Parathyroid adenoma (tissue), 2 donors: ENCODE results near the gene PTPRD.

Experiments used
- H2AFZ ChIP-seq: fragments of 300-600 bp; sonication (generic); one replicate; pipeline ENCODE4 v1.7.0; 2017; ENCODE audit warnings: antibody characterized with exemption, mild to moderate bottlenecking
- H3K27ac ChIP-seq: fragments of 300-600 bp; sonication (generic); one replicate; pipeline ENCODE4 v1.7.0; 2017
- H3K27me3 ChIP-seq: fragments of 300-600 bp; sonication (generic); one replicate; pipeline ENCODE4 v1.7.0; 2017; ENCODE audit warnings: low read length; ENCODE audit not compliant: control insufficient read depth, insufficient read depth
- H3K36me3 ChIP-seq: fragments of 300-600 bp; sonication (generic); one replicate; pipeline ENCODE4 v1.7.0; 2017; ENCODE audit warnings: low read length; ENCODE audit not compliant: control insufficient read depth, insufficient read depth
- H3K4me1 ChIP-seq: fragments of 300-600 bp; sonication (generic); one replicate; pipeline ENCODE4 v1.7.0; 2017; ENCODE audit warnings: control low read depth
- H3K4me2 ChIP-seq: fragments of 300-600 bp; sonication (generic); one replicate; pipeline ENCODE4 v1.7.0; 2017; ENCODE audit warnings: low read length
- H3K4me3 ChIP-seq: fragments of 300-600 bp; sonication (generic); one replicate; pipeline ENCODE4 v1.7.0; 2017; ENCODE audit warnings: low read depth, low read length
- H3K79me2 ChIP-seq: fragments of 300-600 bp; sonication (generic); one replicate; pipeline ENCODE4 v1.7.0; 2017; ENCODE audit warnings: control low read depth
- H3K9ac ChIP-seq: fragments of 300-600 bp; sonication (generic); one replicate; pipeline ENCODE4 v1.7.0; 2017; ENCODE audit warnings: mild to moderate bottlenecking
- H3K9me3 ChIP-seq: fragments of 300-600 bp; sonication (generic); one replicate; pipeline ENCODE4 v1.7.0; 2017; ENCODE audit warnings: low read length; ENCODE audit not compliant: control insufficient read depth
- TF ChIP-seq, protein P1 (sequence below): fragments of 300-600 bp; sonication (generic); IDR thresholded peaks from one replicate; pipeline ENCODE4 v1.7.0; 2017; ENCODE audit warnings: antibody characterized with exemption, mild to moderate bottlenecking
- donor health status: primary hyperparathyroidism.

The PTPRD gene

DNA sequence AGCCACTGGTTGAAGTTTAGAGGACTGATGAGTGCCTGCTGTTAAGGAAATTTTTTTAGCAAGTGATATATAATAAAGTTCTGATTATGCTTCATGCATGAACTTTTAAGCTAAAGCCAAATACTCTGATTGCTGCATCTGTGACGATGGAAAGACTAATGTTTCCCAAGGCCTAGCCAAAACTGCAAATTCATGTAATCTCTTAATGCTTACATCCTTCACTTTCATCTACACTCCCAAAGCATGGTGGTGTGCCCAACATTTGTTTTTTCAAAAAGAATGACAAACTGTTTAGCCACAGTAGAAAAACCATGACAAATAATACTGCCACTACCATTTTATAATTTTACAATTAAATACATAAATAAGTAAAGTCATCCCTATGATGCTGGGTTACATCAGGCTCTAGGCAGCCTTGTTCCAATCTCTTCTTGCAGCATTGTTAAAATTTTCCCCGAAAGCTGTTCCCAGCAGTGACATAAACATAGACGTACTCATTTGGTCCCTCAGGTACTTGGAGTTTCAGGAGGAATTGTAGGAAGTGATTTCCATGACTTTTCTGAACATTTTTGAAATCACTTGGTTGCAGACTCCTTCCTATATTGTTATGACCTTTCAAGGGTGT is 2187.9 kb downstream of the PTPRD start:
- TF ChIP-seq, protein P1, sequence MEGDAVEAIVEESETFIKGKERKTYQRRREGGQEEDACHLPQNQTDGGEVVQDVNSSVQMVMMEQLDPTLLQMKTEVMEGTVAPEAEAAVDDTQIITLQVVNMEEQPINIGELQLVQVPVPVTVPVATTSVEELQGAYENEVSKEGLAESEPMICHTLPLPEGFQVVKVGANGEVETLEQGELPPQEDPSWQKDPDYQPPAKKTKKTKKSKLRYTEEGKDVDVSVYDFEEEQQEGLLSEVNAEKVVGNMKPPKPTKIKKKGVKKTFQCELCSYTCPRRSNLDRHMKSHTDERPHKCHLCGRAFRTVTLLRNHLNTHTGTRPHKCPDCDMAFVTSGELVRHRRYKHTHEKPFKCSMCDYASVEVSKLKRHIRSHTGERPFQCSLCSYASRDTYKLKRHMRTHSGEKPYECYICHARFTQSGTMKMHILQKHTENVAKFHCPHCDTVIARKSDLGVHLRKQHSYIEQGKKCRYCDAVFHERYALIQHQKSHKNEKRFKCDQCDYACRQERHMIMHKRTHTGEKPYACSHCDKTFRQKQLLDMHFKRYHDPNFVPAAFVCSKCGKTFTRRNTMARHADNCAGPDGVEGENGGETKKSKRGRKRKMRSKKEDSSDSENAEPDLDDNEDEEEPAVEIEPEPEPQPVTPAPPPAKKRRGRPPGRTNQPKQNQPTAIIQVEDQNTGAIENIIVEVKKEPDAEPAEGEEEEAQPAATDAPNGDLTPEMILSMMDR: no peak
- H3K79me2 ChIP-seq: no peaks in the 10 kb centered on the region
- H3K4me2 ChIP-seq: no peak overlapping the region
- no peak overlapping the region for H3K9ac ChIP-seq
- no peak overlapping the region for H2AFZ ChIP-seq
- H3K27me3 ChIP-seq: no peaks in the 10 kb centered on the region
- H3K4me3 ChIP-seq: no peak overlapping the region
- H3K36me3 ChIP-seq: no peaks in the 10 kb centered on the region
- H3K4me1 ChIP-seq: no peaks in the 10 kb centered on the region
- H3K9me3 ChIP-seq: no peaks in the 10 kb centered on the region
- H3K27ac ChIP-seq: no peak overlapping the region

DNA sequence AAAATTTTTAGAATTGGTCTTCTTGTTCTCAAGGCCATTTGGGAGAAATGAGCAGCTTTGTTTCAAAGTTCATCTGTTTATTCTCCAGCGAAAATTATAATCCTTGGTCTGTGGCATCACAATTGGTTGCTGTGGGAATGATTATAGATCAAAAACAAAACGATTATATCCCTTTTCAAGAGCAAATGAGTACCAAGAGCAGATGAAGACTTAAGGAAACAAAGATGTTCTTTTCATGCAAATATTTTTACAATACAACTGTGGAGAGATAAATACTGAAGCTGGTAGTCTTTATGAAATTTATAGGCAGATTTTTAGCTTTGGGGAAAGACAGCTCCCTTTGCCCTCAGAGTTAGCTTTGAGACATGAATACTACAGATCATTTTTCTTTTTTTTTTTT is 2192.4 kb downstream of the PTPRD start:
- TF ChIP-seq, protein P1: no peak
- Histone ChIP-seq H3K9ac (no peak overlapping the region), H3K4me3 (no peak overlapping the region), H3K79me2 (no peaks in the 10 kb centered on the region), H3K36me3 (no peaks in the 10 kb centered on the region), H3K27me3 (no peaks in the 10 kb centered on the region), H3K9me3 (no peaks in the 10 kb centered on the region), H3K4me1 (no peaks in the 10 kb centered on the region), H3K4me2 (no peak overlapping the region), H2AFZ (no peak overlapping the region), H3K27ac (no peak overlapping the region)

DNA sequence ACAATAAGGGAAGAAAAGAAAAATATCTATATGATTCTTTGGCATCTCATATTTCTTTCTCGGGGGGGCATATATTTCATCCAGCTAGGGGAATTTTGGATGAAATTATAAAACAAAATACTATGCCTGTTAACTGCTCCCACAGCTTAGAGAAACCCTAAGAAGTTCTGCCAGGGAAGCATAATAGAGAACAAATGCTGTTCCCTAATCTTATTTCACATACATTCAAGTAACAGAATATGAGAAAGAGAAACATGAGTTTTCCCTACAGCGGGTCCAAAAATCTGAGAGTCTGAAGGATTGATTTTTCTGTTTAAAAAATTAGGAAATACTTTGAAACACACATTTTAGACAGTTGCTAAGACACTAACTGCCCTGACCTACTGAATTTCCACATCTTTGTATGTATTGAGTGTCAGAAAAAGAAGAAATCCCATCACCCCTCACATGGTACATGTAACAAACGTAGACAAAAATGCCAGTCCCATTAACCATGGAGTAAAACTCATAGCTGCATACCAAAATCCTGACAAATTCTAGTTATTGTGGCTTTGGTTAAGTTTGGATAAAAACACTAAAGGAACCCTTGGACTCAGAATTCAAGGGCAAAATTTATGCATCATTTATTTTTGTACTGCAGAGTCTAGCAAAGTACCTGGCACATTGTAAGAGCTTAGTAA is 2193.1 kb downstream of the PTPRD start:
- Histone ChIP-seq H3K79me2 (no peaks in the 10 kb centered on the region), H2AFZ (no peak overlapping the region), H3K9me3 (no peaks in the 10 kb centered on the region), H3K4me3 (no peak overlapping the region), H3K36me3 (no peaks in the 10 kb centered on the region), H3K27ac (no peak overlapping the region), H3K27me3 (no peaks in the 10 kb centered on the region), H3K4me1 (no peaks in the 10 kb centered on the region), H3K4me2 (no peak overlapping the region), H3K9ac (no peak overlapping the region)
- TF ChIP-seq, protein P1: no peak

DNA sequence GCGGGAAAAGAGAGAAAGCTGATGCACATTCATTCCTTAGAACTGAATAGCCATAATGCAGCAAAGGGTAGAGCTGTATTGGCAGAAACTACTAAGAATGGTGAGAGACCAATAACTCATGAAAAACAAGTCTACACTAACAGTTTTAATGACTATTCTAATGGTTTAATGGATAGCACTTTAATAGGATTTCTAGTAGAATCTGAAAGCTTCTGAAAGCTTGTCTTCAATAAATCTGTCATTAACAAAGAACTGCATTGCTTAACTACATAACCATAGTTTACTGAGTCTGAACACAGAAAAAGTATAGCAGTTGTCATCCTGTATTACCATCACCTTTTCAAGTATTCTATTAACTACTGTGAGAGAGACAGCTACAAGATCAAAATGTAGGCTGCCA is 2195.5 kb downstream of the PTPRD start:
- Histone ChIP-seq H3K27me3 (no peaks in the 10 kb centered on the region), H3K36me3 (no peaks in the 10 kb centered on the region), H3K27ac (no peak overlapping the region), H3K4me3 (no peak overlapping the region), H3K9me3 (no peaks in the 10 kb centered on the region), H2AFZ (no peak overlapping the region), H3K79me2 (no peaks in the 10 kb centered on the region), H3K4me1 (no peaks in the 10 kb centered on the region), H3K4me2 (no peak overlapping the region), H3K9ac (no peak overlapping the region)
- TF ChIP-seq, protein P1: no peak

DNA sequence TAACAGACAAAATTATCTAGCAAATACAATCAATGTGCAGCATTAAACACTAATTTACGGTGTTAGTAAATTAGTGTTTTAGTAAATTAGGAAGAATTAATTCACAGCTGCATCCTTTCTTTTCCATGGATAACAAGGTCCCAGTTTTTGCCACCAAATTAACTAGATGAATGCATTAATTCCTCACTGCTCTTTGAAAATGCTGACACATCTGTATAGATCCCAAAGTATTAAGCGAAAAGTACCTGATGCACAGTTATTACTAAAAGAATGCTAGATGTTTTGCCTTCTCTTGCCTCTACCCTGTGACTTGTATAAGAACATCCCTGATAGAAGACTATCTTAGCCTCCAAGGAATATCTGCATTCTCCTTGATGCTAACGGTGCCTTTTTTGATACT is 2200.5 kb downstream of the PTPRD start:
- Histone ChIP-seq H3K9ac (no peak overlapping the region), H3K4me2 (no peak overlapping the region), H3K36me3 (no peaks in the 10 kb centered on the region), H3K27ac (no peak overlapping the region), H3K79me2 (no peaks in the 10 kb centered on the region), H2AFZ (no peak overlapping the region), H3K4me3 (no peak overlapping the region), H3K9me3 (no peaks in the 10 kb centered on the region), H3K27me3 (no peaks in the 10 kb centered on the region), H3K4me1 (no peaks in the 10 kb centered on the region)
- TF ChIP-seq, protein P1: no peak
